Measurements from ENCODE around the gene FAM117B.

The FAM117B gene

GRCh38 chr2:202771741-202772460, 137.1 kb downstream of the FAM117B start:
- no peak for DNase-seq (ENCODE audit: low read depth in 1 of 2, low spot score in 1 of 2)
- Histone ChIP-seq H3K27me3 (ENCODE audit: insufficient read depth, poor library complexity, severe bottlenecking) (no peaks in the 10 kb centered on the region), H3K27ac (replicated peaks) (no peak overlapping the region), H3K4me3 (replicated peaks; ENCODE audit: insufficient read depth, low read length) (no peak overlapping the region)
- TF ChIP-seq SPI1 (IDR thresholded peaks at IDR 0.05; ENCODE audit: borderline replicate concordance, low read depth): no peak
- TF ChIP-seq, protein P1, sequence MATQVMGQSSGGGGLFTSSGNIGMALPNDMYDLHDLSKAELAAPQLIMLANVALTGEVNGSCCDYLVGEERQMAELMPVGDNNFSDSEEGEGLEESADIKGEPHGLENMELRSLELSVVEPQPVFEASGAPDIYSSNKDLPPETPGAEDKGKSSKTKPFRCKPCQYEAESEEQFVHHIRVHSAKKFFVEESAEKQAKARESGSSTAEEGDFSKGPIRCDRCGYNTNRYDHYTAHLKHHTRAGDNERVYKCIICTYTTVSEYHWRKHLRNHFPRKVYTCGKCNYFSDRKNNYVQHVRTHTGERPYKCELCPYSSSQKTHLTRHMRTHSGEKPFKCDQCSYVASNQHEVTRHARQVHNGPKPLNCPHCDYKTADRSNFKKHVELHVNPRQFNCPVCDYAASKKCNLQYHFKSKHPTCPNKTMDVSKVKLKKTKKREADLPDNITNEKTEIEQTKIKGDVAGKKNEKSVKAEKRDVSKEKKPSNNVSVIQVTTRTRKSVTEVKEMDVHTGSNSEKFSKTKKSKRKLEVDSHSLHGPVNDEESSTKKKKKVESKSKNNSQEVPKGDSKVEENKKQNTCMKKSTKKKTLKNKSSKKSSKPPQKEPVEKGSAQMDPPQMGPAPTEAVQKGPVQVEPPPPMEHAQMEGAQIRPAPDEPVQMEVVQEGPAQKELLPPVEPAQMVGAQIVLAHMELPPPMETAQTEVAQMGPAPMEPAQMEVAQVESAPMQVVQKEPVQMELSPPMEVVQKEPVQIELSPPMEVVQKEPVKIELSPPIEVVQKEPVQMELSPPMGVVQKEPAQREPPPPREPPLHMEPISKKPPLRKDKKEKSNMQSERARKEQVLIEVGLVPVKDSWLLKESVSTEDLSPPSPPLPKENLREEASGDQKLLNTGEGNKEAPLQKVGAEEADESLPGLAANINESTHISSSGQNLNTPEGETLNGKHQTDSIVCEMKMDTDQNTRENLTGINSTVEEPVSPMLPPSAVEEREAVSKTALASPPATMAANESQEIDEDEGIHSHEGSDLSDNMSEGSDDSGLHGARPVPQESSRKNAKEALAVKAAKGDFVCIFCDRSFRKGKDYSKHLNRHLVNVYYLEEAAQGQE (IDR thresholded peaks at IDR 0.05; ENCODE audit: insufficient replicate concordance, low read depth): no peak
- TF ChIP-seq GABPA (IDR thresholded peaks at IDR 0.05; ENCODE audit: low read depth): no peak
- TF ChIP-seq CTCF (IDR thresholded peaks at IDR 0.05; ENCODE audit: insufficient read depth, low read length): no peak
- no peak for TF ChIP-seq POLR2AphosphoS5 (IDR thresholded peaks at IDR 0.05; ENCODE audit: low read depth)

DNA sequence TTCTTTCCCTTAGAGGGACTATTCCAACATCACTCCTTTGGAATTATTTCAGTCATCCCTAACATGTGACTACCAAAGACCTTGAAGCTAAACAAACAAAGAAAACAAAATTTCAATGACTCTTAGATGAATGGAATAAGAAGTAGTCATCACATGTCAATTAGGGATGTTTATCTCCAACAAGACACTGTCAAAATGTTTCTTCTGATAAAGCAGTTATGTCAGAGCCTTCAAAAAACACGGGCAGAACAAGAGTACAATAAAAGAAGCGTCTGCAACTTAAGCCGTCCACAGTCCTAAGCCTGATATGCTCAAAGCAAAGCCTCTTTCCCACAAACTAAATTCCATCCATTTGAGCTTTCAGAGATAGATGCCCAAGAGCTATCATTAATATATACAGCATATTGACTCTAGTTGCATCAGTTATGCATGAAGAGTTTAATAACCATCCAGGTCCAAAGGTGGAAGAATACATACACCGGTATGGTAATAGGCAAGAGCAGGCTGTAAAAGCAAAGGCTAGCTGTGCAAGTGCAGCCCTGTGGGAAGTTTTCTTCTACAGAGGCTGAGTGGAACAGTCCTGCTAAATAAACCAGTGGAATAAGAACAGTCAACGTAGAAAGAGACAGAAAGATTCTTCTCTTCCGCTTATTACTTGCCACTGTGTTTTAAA, 138.7 kb downstream of the FAM117B start:
- no peak for DNase-seq (ENCODE audit: low read depth in 1 of 2, low spot score in 1 of 2)
- TF ChIP-seq GABPA (IDR thresholded peaks at IDR 0.05; ENCODE audit: low read depth) (no peak), POLR2AphosphoS5 (IDR thresholded peaks at IDR 0.05; ENCODE audit: low read depth) (no peak), SPI1 (IDR thresholded peaks at IDR 0.05; ENCODE audit: borderline replicate concordance, low read depth) (no peak), CTCF (IDR thresholded peaks at IDR 0.05; ENCODE audit: insufficient read depth, low read length) (no peak)
- TF ChIP-seq, protein P1 (IDR thresholded peaks at IDR 0.05; ENCODE audit: insufficient replicate concordance, low read depth): no peak

GRCh38 chr2:202774104-202774503, 139.3 kb downstream of the FAM117B start:
- no peak for DNase-seq (ENCODE audit: low read depth in 1 of 2, low spot score in 1 of 2)
- H3K27ac ChIP-seq (replicated peaks): no peak overlapping the region
- no peak for TF ChIP-seq GABPA (IDR thresholded peaks at IDR 0.05; ENCODE audit: low read depth)
- TF ChIP-seq CTCF (IDR thresholded peaks at IDR 0.05; ENCODE audit: insufficient read depth, low read length): no peak
- H3K4me3 ChIP-seq (replicated peaks; ENCODE audit: insufficient read depth, low read length): no peak overlapping the region
- no peaks in the 10 kb centered on the region for H3K27me3 ChIP-seq (ENCODE audit: insufficient read depth, poor library complexity, severe bottlenecking)

More for the DNA sequence above, 138.7 kb downstream of the FAM117B start:
- H3K4me3 ChIP-seq (replicated peaks; ENCODE audit: insufficient read depth, low read length): no peak overlapping the region
- no peak overlapping the region for H3K27ac ChIP-seq (replicated peaks)
- H3K27me3 ChIP-seq (ENCODE audit: insufficient read depth, poor library complexity, severe bottlenecking): no peaks in the 10 kb centered on the region
